K562 (cell line): Measurements from ENCODE around the gene TDRKH. TPM values are rescaled to one million over a fixed set of nuclear protein-coding genes. Genes with fewer than 3 reads are reported as not detected.
A peak's percentile ranks its signal among the peaks of the same experiment; 100 is the strongest.

Experiments
- ATAC-seq: fragments of 200-7000 bp; cut with Tn5 transposase; 3 replicates; pipeline ENCODE4 v1.9.1; 2020; ENCODE audit warnings: moderate library complexity
- BruUV-seq: library from RNA; stranded (reverse); fragments of 400-500 nt; replicated peaks from 2 replicates; lab custom pipeline; 2021; lab: Mats Ljungman, UMichigan
- CTCF ChIA-PET: fragments of 300-600 bp; formaldehyde crosslinking; extraction: SDS; loops from one replicate; lab custom pipeline; 2021; ENCODE audit warnings: low intra/inter-chr PET ratio; lab: Yijun Ruan, JAX
- POLR2A ChIA-PET: fragments of 300-600, 350-650 bp; sonication (Branson Sonifier 250); formaldehyde crosslinking; extraction: SDS; loops from one replicate; lab custom pipeline; 2021; ENCODE audit warnings: antibody characterized with exemption, inconsistent platforms; lab: Yijun Ruan, JAX
- DNase-seq, 4 experiments: peaks; one replicate each; pipeline versions ENCODE4 v3.0.0 to v3.0.0-alpha.2; 2011 to 2018; ENCODE audit warnings: low spot score in 3 of 4, mixed read lengths in 3 of 4; ENCODE audit errors: extremely low read depth in 1 of 4
- FAIRE-seq: peaks from 2 replicates; lab custom pipeline; 2011; peaks lifted over from hg19 to GRCh38; lab: Jason Lieb, UNC
- H2AFZ ChIP-seq: 2 replicates; pipeline ENCODE4 v1.6.0; 2011; ENCODE audit warnings: low read depth, low read length, control low read depth, inconsistent platforms
- H3K27ac ChIP-seq: fragments of 200-600 bp; 3 replicates; pipeline ENCODE4 v1.8.0; 2011; ENCODE audit warnings: low read depth, mild to moderate bottlenecking, control low read depth, inconsistent platforms, low read length, moderate library complexity, mixed read lengths; ENCODE audit errors: extremely low read depth
- H3K27me3 ChIP-seq, 2 experiments: fragments of 300-600 bp in 1 of 2; 2 replicates in 1 of 2; 3 replicates in 1 of 2; pipeline versions ENCODE4 v1.6.0 to v1.8.0; 2011; ENCODE audit warnings: inconsistent platforms in 2 of 2, low read length in 2 of 2, mild to moderate bottlenecking in 1 of 2, mixed read lengths in 1 of 2, moderate library complexity in 1 of 2; ENCODE audit not compliant: control insufficient read depth in 2 of 2, insufficient read depth in 2 of 2
- H3K36me3 ChIP-seq: fragments of 300-600 bp; 3 replicates; pipeline ENCODE4 v1.8.0; 2011; ENCODE audit warnings: mild to moderate bottlenecking, low read length, inconsistent platforms; ENCODE audit not compliant: control insufficient read depth, insufficient read depth
- H3K4me1 ChIP-seq, 2 experiments: fragments of 200-600 bp in 1 of 2; replicated peaks in 1 of 2; 2 replicates in 1 of 2; 3 replicates in 1 of 2; pipeline versions ENCODE4 v1.5.1 to v1.8.0; 2011; ENCODE audit warnings: inconsistent platforms in 2 of 2, low read length in 2 of 2, mild to moderate bottlenecking in 1 of 2, mixed read lengths in 1 of 2, moderate library complexity in 1 of 2; ENCODE audit not compliant: control insufficient read depth in 2 of 2, insufficient read depth in 2 of 2
- H3K4me2 ChIP-seq: 2 replicates; pipeline ENCODE4 v1.6.1; 2011; ENCODE audit warnings: low read length, control low read depth, inconsistent platforms, mixed read lengths; ENCODE audit not compliant: insufficient read depth
- H3K4me3 ChIP-seq: fragments of 200-600 bp; sonication (generic), shearing (Covaris generic); 2 replicates; pipeline ENCODE4 v1.5.1; 2016; ENCODE audit warnings: control low read depth, inconsistent platforms
- H3K79me2 ChIP-seq: fragments of 200-600 bp; 3 replicates; pipeline ENCODE4 v1.8.0; 2011; ENCODE audit warnings: low read length, inconsistent platforms; ENCODE audit not compliant: control insufficient read depth, insufficient read depth
- H3K9ac ChIP-seq, 2 experiments: 2 replicates each; pipeline versions ENCODE4 v1.6.0 to v1.6.1; 2011; ENCODE audit warnings: low read depth in 2 of 2, low read length in 2 of 2, control low read depth in 1 of 2, inconsistent platforms in 1 of 2, mild to moderate bottlenecking in 1 of 2, mixed read lengths in 1 of 2; ENCODE audit not compliant: insufficient read depth in 1 of 2
- H3K9me1 ChIP-seq: one replicate; pipeline ENCODE4 v1.6.0; 2011; ENCODE audit warnings: inconsistent platforms, mild to moderate bottlenecking, low read length, moderate library complexity; ENCODE audit not compliant: control insufficient read depth, insufficient read depth
- H3K9me3 ChIP-seq: replicated peaks from 2 replicates; pipeline ENCODE4 v1.5.1; 2011; ENCODE audit warnings: low read depth, low read length, inconsistent platforms; ENCODE audit not compliant: control insufficient read depth, insufficient read depth
- H4K20me1 ChIP-seq: replicated peaks from 2 replicates; pipeline ENCODE4 v1.6.1; 2011; ENCODE audit warnings: low read length, inconsistent platforms, mixed read lengths; ENCODE audit not compliant: control insufficient read depth, insufficient read depth
- ADNP ChIP-seq: fragments of 200-800 bp; sonication (Bioruptor generic); IDR thresholded peaks from 2 replicates; pipeline ENCODE4 v1.6.1; 2016; ENCODE audit warnings: missing genetic modification characterization, missing compliant biosample characterization
- HDAC6 ChIP-seq: IDR thresholded peaks from 2 replicates; pipeline ENCODE4 v1.6.1; 2012; ENCODE audit warnings: low read depth, mild to moderate bottlenecking, control low read depth, inconsistent platforms, low read length, moderate library complexity
- MCM2 ChIP-seq: fragments of 450-650 bp; IDR thresholded peaks from 2 replicates; pipeline ENCODE4 v1.6.1; 2017; ENCODE audit warnings: low read depth, mild to moderate bottlenecking
- PRDM10 ChIP-seq: fragments of 450-650 bp; IDR thresholded peaks from 2 replicates; pipeline ENCODE4 v1.6.1; 2018; ENCODE audit not compliant: partially characterized antibody
- RBBP5 ChIP-seq: fragments of 200-600 bp; sonication (generic); IDR thresholded peaks from 2 replicates; pipeline ENCODE4 v1.6.1; 2012; ENCODE audit warnings: borderline replicate concordance, mild to moderate bottlenecking, low read length, control low read depth, inconsistent platforms; ENCODE audit not compliant: insufficient read depth, poor library complexity, severe bottlenecking
- RBM39 ChIP-seq: fragments of 200-400 bp; formaldehyde crosslinking; optimal IDR thresholded peaks from 2 replicates; pipeline ENCODE3; 2018; ENCODE audit warnings: low read depth, low read length
- ZNF239 ChIP-seq: fragments of 250-450 bp; sonication (Bioruptor Pico); IDR thresholded peaks from 2 replicates; pipeline ENCODE4 v1.4.0; 2020; ENCODE audit warnings: mild to moderate bottlenecking
- WGBS: fragments of 100-300 bp; shearing (Covaris generic); methylation state at CpG from one replicate; pipeline ENCODE4 v1.1.6; 2016; ENCODE audit warnings: low coverage, mixed read lengths; ENCODE audit not compliant: insufficient coverage; ENCODE audit errors: missing lambda C conversion rate; 5-methylcytosine and 5-hydroxymethylcytosine counted together
- in situ Hi-C: fragments of 300-500 bp; cut with MboI; formaldehyde crosslinking; loops from 4 replicates; pipeline ENCODE4 v1.15.0; 2018; ENCODE audit warnings: inconsistent platforms, mixed read lengths
- intact Hi-C: fragments of 100-400 bp; cut with micrococcal nuclease; formaldehyde crosslinking; loops from 2 replicates; pipeline ENCODE4 v1.14.2; 2022
- polyA plus RNA-seq, 8 experiments: library from polyadenylated mRNA; depleted of rRNA in 4 of 8; stranded (reverse) in 5 of 8; unstranded in 3 of 8; fragments of >200 nt; fragmentation: Nextera tagmentation in 2 of 8; fragmentation: Illumina TruSeq in 1 of 8; extraction: Ambion mirVana in 2 of 8; extraction: Trizol in 1 of 8; gene quantifications; 2 replicates each; pipeline versions ENCODE4 v1.2.1 to v1.2.3, GENCODE V29; 2011 to 2014; ENCODE audit warnings: inconsistent platforms in 1 of 8, missing spikeins in 1 of 8
- total RNA-seq, 7 experiments: library from RNA; depleted of rRNA in 6 of 7; stranded (reverse); fragments of >200 nt in 6 of 7; fragmentation: Illumina TruSeq in 2 of 7; extraction: Trizol in 2 of 7; gene quantifications; 2 replicates each; pipeline versions ENCODE4 v1.2.1 to v1.2.3, GENCODE V29; 2011 to 2021; ENCODE audit warnings: low replicate concordance in 1 of 7
- TF ChIP-seq, protein P1 (sequence below): fragments of 250-450 bp; sonication (Bioruptor Pico); IDR thresholded peaks from 2 replicates; pipeline ENCODE4 v1.5.1; 2021; ENCODE audit warnings: mild to moderate bottlenecking
- TF ChIP-seq, protein P2 (sequence below): fragments of 450-650 bp; IDR thresholded peaks from 2 replicates; pipeline ENCODE4 v1.6.1; 2016

TDRKH gene
- total and polyA plus RNA-seq, 9 of the 15 experiments (the other 6 are each of a cell fraction or from before 2014, with no cell fraction given): 4.3 to 21.3 (median 8.4) TPM

DNA sequence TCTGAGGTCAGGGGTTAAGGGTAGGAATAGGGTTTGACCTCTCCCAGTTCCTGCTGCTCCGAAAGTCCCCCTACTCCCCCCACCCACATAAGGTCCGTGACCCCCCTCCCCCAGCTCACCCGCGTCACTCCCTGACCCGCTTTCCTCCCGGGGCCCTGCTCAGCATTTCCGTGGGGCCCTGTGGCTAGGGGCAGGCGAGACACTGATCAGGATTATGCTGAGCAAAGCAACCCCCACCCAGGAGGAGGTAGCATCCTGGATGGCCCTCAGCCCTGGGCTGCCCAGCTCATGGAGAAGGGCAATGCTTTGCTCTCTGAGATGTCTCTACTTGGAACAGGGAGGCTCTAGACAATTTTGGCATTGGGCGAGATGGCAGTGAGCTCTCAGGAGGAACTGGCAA lies 37.6 kb upstream of the TDRKH start (continued):
- TF ChIP-seq PRDM10 (no peak), ADNP (no peak), ZNF239 (CRISPR knock-in tag) (no peak), HDAC6 (no peak)

GRCh38 chr1:151825751-151826660 lies 35.7 kb upstream of the TDRKH start:
- CTCF ChIA-PET: no interaction called here
- Histone ChIP-seq H3K9ac (peak overlapping the region in 1 of 2 experiments; percentile 35; a peak in 1 of 4 replicates), H3K4me3 (no peak overlapping the region), H3K27ac (no peak overlapping the region), H4K20me1 (no peaks in the 10 kb centered on the region; the same call in 1 of the 2 replicates), H3K4me2 (no peak overlapping the region), H3K27me3 (peaks cover 20 to 46% of the 10 kb centered on the region in 2 experiments; a peak in 4 of 5 replicates), H3K9me1 (no peaks in the 10 kb centered on the region), H3K4me1 (peaks cover 7 to 23% of the 10 kb centered on the region in 2 experiments), H2AFZ (no peak overlapping the region), H3K9me3 (no peaks in the 10 kb centered on the region), H3K36me3 (no peaks in the 10 kb centered on the region), H3K79me2 (no peaks in the 10 kb centered on the region)
- POLR2A ChIA-PET: interaction anchor here (0.6 to 1.0 kb wide), 2 partner anchors 28 to 51 kb away, joined by 3 read pairs; partner anchors contain the start of gene THEM5
- in situ Hi-C loops (no loop called here), intact Hi-C loops (no loop called here)
- DNase-seq (peak; percentile 19 to 52 (median 38)), FAIRE-seq (no peak), ATAC-seq (peak; percentile 15; the same call in 1 of the 3 replicates)
- WGBS: 14% methylated on average over 14 of the region's 21 CpGs
- BruUV-seq: no TSS peak
- no peak for TF ChIP-seq RBBP5
- TF ChIP-seq, protein P1, sequence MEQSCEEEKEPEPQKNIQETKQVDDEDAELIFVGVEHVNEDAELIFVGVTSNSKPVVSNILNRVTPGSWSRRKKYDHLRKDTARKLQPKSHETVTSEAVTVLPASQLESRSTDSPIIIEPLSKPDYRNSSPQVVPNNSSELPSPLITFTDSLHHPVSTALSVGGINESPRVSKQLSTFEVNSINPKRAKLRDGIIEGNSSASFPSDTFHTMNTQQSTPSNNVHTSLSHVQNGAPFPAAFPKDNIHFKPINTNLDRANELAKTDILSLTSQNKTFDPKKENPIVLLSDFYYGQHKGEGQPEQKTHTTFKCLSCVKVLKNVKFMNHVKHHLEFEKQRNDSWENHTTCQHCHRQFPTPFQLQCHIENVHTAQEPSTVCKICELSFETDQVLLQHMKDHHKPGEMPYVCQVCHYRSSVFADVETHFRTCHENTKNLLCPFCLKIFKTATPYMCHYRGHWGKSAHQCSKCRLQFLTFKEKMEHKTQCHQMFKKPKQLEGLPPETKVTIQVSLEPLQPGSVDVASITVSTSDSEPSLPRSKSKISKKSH (CRISPR knock-in tag): no peak
- no peak for TF ChIP-seq RBM39
- TF ChIP-seq MCM2: no peak
- TF ChIP-seq, protein P2, sequence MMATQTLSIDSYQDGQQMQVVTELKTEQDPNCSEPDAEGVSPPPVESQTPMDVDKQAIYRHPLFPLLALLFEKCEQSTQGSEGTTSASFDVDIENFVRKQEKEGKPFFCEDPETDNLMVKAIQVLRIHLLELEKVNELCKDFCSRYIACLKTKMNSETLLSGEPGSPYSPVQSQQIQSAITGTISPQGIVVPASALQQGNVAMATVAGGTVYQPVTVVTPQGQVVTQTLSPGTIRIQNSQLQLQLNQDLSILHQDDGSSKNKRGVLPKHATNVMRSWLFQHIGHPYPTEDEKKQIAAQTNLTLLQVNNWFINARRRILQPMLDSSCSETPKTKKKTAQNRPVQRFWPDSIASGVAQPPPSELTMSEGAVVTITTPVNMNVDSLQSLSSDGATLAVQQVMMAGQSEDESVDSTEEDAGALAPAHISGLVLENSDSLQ: peak; percentile 87
